ENCODE data around the gene LIMS1.
A peak's percentile ranks its signal among the peaks of the same experiment; 100 is the strongest.
"Not testable (repeated sequence)": the region's sequence is repeated elsewhere in the genome, so short reads cannot be mapped to it uniquely, and the experiment has no call there.

Gene LIMS1

GRCh38 chr2:108630567-108631405, 96.5 kb downstream of the LIMS1 start:
- no peak overlapping the region for H3K4me3 ChIP-seq
- in situ Hi-C loops (cut with MboI; ENCODE audit: low sequenced_read_pairs): no loop called here
- H3K9me3 ChIP-seq: no peaks in the 10 kb centered on the region
- no peaks in the 10 kb centered on the region for H3K36me3 ChIP-seq (replicated peaks)
- DNase-seq (ENCODE audit: low spot score in 2 of 2): peak in 1 of 2 experiments; percentile 14
- H3K4me1 ChIP-seq: peaks cover 18% of the 10 kb centered on the region
- no peaks in the 10 kb centered on the region for H3K27me3 ChIP-seq (ENCODE audit: low read depth)

GRCh38 chr2:108632332-108633160, 98.3 kb downstream of the LIMS1 start:
- no peaks in the 10 kb centered on the region for H3K27me3 ChIP-seq (ENCODE audit: low read depth)
- no peaks in the 10 kb centered on the region for H3K36me3 ChIP-seq (replicated peaks)
- DNase-seq (ENCODE audit: low spot score in 2 of 2): no peak
- peaks cover 34% of the 10 kb centered on the region for H3K4me1 ChIP-seq
- in situ Hi-C loops (cut with MboI; ENCODE audit: low sequenced_read_pairs): no loop called here
- H3K4me3 ChIP-seq: no peak overlapping the region
- no peaks in the 10 kb centered on the region for H3K9me3 ChIP-seq

- in situ Hi-C loops (cut with MboI; ENCODE audit: low sequenced_read_pairs): no loop called here
- Histone ChIP-seq H3K9me3 (no peaks in the 10 kb centered on the region), H3K27me3 (ENCODE audit: low read depth) (no peaks in the 10 kb centered on the region), H3K4me3 (no peak overlapping the region), H3K36me3 (replicated peaks) (no peaks in the 10 kb centered on the region), H3K4me1 (peaks cover 39% of the 10 kb centered on the region)
- no peak for DNase-seq (ENCODE audit: low spot score in 2 of 2)
These were observed 99.1 kb downstream of the LIMS1 start for GRCh38 chr2:108633409-108633808.

- in situ Hi-C loops (cut with MboI; ENCODE audit: low sequenced_read_pairs): no loop called here
- DNase-seq (ENCODE audit: low spot score in 2 of 2): no peak
- no peaks in the 10 kb centered on the region for H3K36me3 ChIP-seq (replicated peaks)
- H3K4me1 ChIP-seq: peaks cover 39% of the 10 kb centered on the region
- no peaks in the 10 kb centered on the region for H3K27me3 ChIP-seq (ENCODE audit: low read depth)
- H3K4me3 ChIP-seq: no peak overlapping the region
- H3K9me3 ChIP-seq: no peaks in the 10 kb centered on the region
These were observed 99.7 kb downstream of the LIMS1 start for GRCh38 chr2:108634011-108634410.

GRCh38 chr2:108634576-108635160, 100.4 kb downstream of the LIMS1 start:
- in situ Hi-C loops (cut with MboI; ENCODE audit: low sequenced_read_pairs): no loop called here
- Histone ChIP-seq H3K4me3 (no peak overlapping the region), H3K36me3 (replicated peaks) (no peaks in the 10 kb centered on the region), H3K4me1 (peaks cover 39% of the 10 kb centered on the region), H3K27me3 (ENCODE audit: low read depth) (no peaks in the 10 kb centered on the region), H3K9me3 (no peaks in the 10 kb centered on the region)
- no peak for DNase-seq (ENCODE audit: low spot score in 2 of 2)

- Histone ChIP-seq H3K27me3 (ENCODE audit: low read depth) (no peaks in the 10 kb centered on the region), H3K4me1 (peaks cover 34% of the 10 kb centered on the region), H3K36me3 (replicated peaks) (no peaks in the 10 kb centered on the region), H3K9me3 (no peaks in the 10 kb centered on the region), H3K4me3 (no peak overlapping the region)
- in situ Hi-C loops (cut with MboI; ENCODE audit: low sequenced_read_pairs): no loop called here
- DNase-seq (ENCODE audit: low spot score in 2 of 2): no peak
These were observed 101.5 kb downstream of the LIMS1 start for GRCh38 chr2:108635630-108636354.

- in situ Hi-C loops (cut with MboI; ENCODE audit: low sequenced_read_pairs): no loop called here
- Histone ChIP-seq H3K4me3 (no peak overlapping the region), H3K9me3 (no peaks in the 10 kb centered on the region), H3K36me3 (replicated peaks) (no peaks in the 10 kb centered on the region), H3K27me3 (ENCODE audit: low read depth) (no peaks in the 10 kb centered on the region), H3K4me1 (peaks cover 36% of the 10 kb centered on the region)
- peak; percentile 37 to 90 for DNase-seq (ENCODE audit: low spot score in 2 of 2)
These were observed 103.0 kb downstream of the LIMS1 start for GRCh38 chr2:108637304-108637669.

- Histone ChIP-seq H3K36me3 (replicated peaks) (no peaks in the 10 kb centered on the region), H3K4me1 (peaks cover 32% of the 10 kb centered on the region), H3K27me3 (ENCODE audit: low read depth) (no peaks in the 10 kb centered on the region), H3K9me3 (no peaks in the 10 kb centered on the region), H3K4me3 (no peak overlapping the region)
- DNase-seq (ENCODE audit: low spot score in 2 of 2): no peak
- in situ Hi-C loops (cut with MboI; ENCODE audit: low sequenced_read_pairs): no loop called here
These were observed 106.5 kb downstream of the LIMS1 start for GRCh38 chr2:108640731-108641130.

GRCh38 chr2:108641756-108642155, 107.5 kb downstream of the LIMS1 start:
- no peak for DNase-seq (ENCODE audit: low spot score in 2 of 2)
- H3K4me3 ChIP-seq: no peak overlapping the region
- H3K27me3 ChIP-seq (ENCODE audit: low read depth): no peaks in the 10 kb centered on the region
- H3K9me3 ChIP-seq: no peaks in the 10 kb centered on the region
- peaks cover 23% of the 10 kb centered on the region for H3K4me1 ChIP-seq
- no peaks in the 10 kb centered on the region for H3K36me3 ChIP-seq (replicated peaks)
- in situ Hi-C loops (cut with MboI; ENCODE audit: low sequenced_read_pairs): no loop called here

- peaks cover 11% of the 10 kb centered on the region for H3K4me1 ChIP-seq
- H3K9me3 ChIP-seq: no peaks in the 10 kb centered on the region
- in situ Hi-C loops (cut with MboI; ENCODE audit: low sequenced_read_pairs): no loop called here
- H3K27me3 ChIP-seq (ENCODE audit: low read depth): no peaks in the 10 kb centered on the region
- no peak overlapping the region for H3K4me3 ChIP-seq
- no peak for DNase-seq (ENCODE audit: low spot score in 2 of 2)
- H3K36me3 ChIP-seq (replicated peaks): no peaks in the 10 kb centered on the region
These were observed 109.1 kb downstream of the LIMS1 start for GRCh38 chr2:108643261-108643849.

GRCh38 chr2:108643862-108644261, 109.6 kb downstream of the LIMS1 start:
- in situ Hi-C loops (cut with MboI; ENCODE audit: low sequenced_read_pairs); H3K4me3 ChIP-seq; H3K36me3 ChIP-seq (replicated peaks); H3K27me3 ChIP-seq (ENCODE audit: low read depth); H3K9me3 ChIP-seq; DNase-seq (ENCODE audit: low spot score in 2 of 2): not testable (repeated sequence)
- peaks cover 11% of the 10 kb centered on the region for H3K4me1 ChIP-seq

GRCh38 chr2:108644446-108644845, 110.2 kb downstream of the LIMS1 start:
- in situ Hi-C loops (cut with MboI; ENCODE audit: low sequenced_read_pairs); DNase-seq (ENCODE audit: low spot score in 2 of 2); H3K9me3 ChIP-seq; H3K27me3 ChIP-seq (ENCODE audit: low read depth); H3K4me3 ChIP-seq; H3K36me3 ChIP-seq (replicated peaks): not testable (repeated sequence)
- H3K4me1 ChIP-seq: peaks cover 11% of the 10 kb centered on the region

GRCh38 chr2:108648796-108649195, 114.5 kb downstream of the LIMS1 start:
- H3K36me3 ChIP-seq (replicated peaks); H3K27me3 ChIP-seq (ENCODE audit: low read depth); H3K9me3 ChIP-seq; H3K4me3 ChIP-seq; H3K4me1 ChIP-seq; in situ Hi-C loops (cut with MboI; ENCODE audit: low sequenced_read_pairs); DNase-seq (ENCODE audit: low spot score in 2 of 2): not testable (repeated sequence)

Measured in HAP-1 (cell line).